IMR-90 (cell line): ENCODE data around the gene DCDC2. TPM values are rescaled to one million over a fixed set of nuclear protein-coding genes. Genes with fewer than 3 reads are reported as not detected.

ENCODE experiments used
- ATAC-seq: fragments of 200-7000 bp; cut with Tn5 transposase; 2 replicates; pipeline ENCODE4 v1.9.1; 2020; ENCODE audit warnings: low read depth, mild to moderate bottlenecking, moderate library complexity
- BruUV-seq: library from RNA; stranded (reverse); fragments of 400-500 nt; replicated peaks from 2 replicates; lab custom pipeline; 2021; lab: Mats Ljungman, UMichigan
- CTCF ChIA-PET: fragments of 300-600 bp; formaldehyde crosslinking; extraction: SDS; loops from one replicate; lab custom pipeline; 2021; ENCODE audit warnings: antibody characterized with exemption; lab: Yijun Ruan, JAX
- POLR2A ChIA-PET: fragments of 300-600 bp; sonication (Branson Sonifier 250); formaldehyde crosslinking; loops from one replicate; lab custom pipeline; 2022; ENCODE audit warnings: antibody characterized with exemption; ENCODE audit not compliant: unreplicated experiment; lab: Charles Lee
- DNase-seq: peaks from one replicate; pipeline ENCODE4 v3.0.0; 2013
- H2AFZ ChIP-seq: replicated peaks from 2 replicates; pipeline ENCODE3; 2013; ENCODE audit warnings: low read length, mild to moderate bottlenecking; ENCODE audit not compliant: poor library complexity
- H2AK5ac ChIP-seq: 2 replicates; pipeline ENCODE4 v1.6.1; 2013; ENCODE audit warnings: low read depth, low read length, inconsistent platforms
- H2AK9ac ChIP-seq: replicated peaks from 2 replicates; pipeline ENCODE3; 2013; ENCODE audit warnings: mild to moderate bottlenecking, low read depth, low read length, moderate library complexity; ENCODE audit not compliant: poor library complexity
- H2BK120ac ChIP-seq: 2 replicates; pipeline ENCODE4 v1.6.1; 2013; ENCODE audit warnings: low read depth, low read length, inconsistent platforms
- H2BK15ac ChIP-seq: 3 replicates; pipeline ENCODE4 v1.6.1; 2013; ENCODE audit warnings: low read depth, low read length, inconsistent platforms
- H2BK20ac ChIP-seq: 2 replicates; pipeline ENCODE4 v1.6.1; 2013; ENCODE audit warnings: low read depth, mild to moderate bottlenecking, inconsistent platforms, low read length, moderate library complexity
- H2BK5ac ChIP-seq: 2 replicates; pipeline ENCODE4 v1.6.1; 2013; ENCODE audit warnings: mild to moderate bottlenecking, low read depth, low read length, inconsistent platforms; ENCODE audit not compliant: poor library complexity, severe bottlenecking
- H3K14ac ChIP-seq: replicated peaks from 2 replicates; pipeline ENCODE4 v1.6.1; 2013; ENCODE audit warnings: low read depth, low read length, inconsistent platforms
- H3K18ac ChIP-seq: 2 replicates; pipeline ENCODE4 v1.6.1; 2013; ENCODE audit warnings: low read depth, low read length, control low read depth
- H3K23ac ChIP-seq: 2 replicates; pipeline ENCODE4 v1.6.1; 2013; ENCODE audit warnings: low read depth, low read length, inconsistent platforms
- H3K27ac ChIP-seq: 2 replicates; pipeline ENCODE4 v1.5.1; 2013; ENCODE audit warnings: mild to moderate bottlenecking, control low read depth, low read length; ENCODE audit not compliant: insufficient read depth
- H3K27me3 ChIP-seq: 2 replicates; pipeline ENCODE4 v1.6.1; 2013; ENCODE audit warnings: low read length; ENCODE audit not compliant: control insufficient read depth, insufficient read depth
- H3K36me3 ChIP-seq: 2 replicates; pipeline ENCODE4 v1.6.1; 2013; ENCODE audit warnings: low read length, mixed read lengths; ENCODE audit not compliant: control insufficient read depth, insufficient read depth
- H3K4ac ChIP-seq: 2 replicates; pipeline ENCODE4 v1.6.1; 2013; ENCODE audit warnings: low read depth, low read length, inconsistent platforms
- H3K4me1 ChIP-seq: 2 replicates; pipeline ENCODE4 v1.6.1; 2013; ENCODE audit warnings: low read length, mixed read lengths; ENCODE audit not compliant: control insufficient read depth, insufficient read depth
- H3K4me2 ChIP-seq: 2 replicates; pipeline ENCODE4 v1.6.1; 2013; ENCODE audit warnings: low read depth, mild to moderate bottlenecking, control low read depth, low read length, moderate library complexity
- H3K4me3 ChIP-seq: 2 replicates; pipeline ENCODE4 v1.5.1; 2013; ENCODE audit warnings: low read depth, mild to moderate bottlenecking, control low read depth, low read length, moderate library complexity; ENCODE audit not compliant: insufficient read depth
- H3K56ac ChIP-seq: 2 replicates; pipeline ENCODE4 v1.6.1; 2013; ENCODE audit warnings: low read length, inconsistent platforms; ENCODE audit not compliant: insufficient read depth; ENCODE audit errors: extremely low read depth
- H3K79me1 ChIP-seq, 2 experiments: 2 replicates each; pipeline ENCODE4 v1.6.1; 2013; ENCODE audit warnings: low read length in 2 of 2, inconsistent platforms in 1 of 2, low read depth in 1 of 2
- H3K9ac ChIP-seq: 2 replicates; pipeline ENCODE4 v1.6.1; 2013; ENCODE audit warnings: low read depth, low read length, control low read depth
- H3K9me1 ChIP-seq: 2 replicates; pipeline ENCODE4 v1.6.1; 2013; ENCODE audit warnings: low read length, inconsistent platforms; ENCODE audit not compliant: insufficient read depth
- H3K9me3 ChIP-seq: 2 replicates; pipeline ENCODE4 v1.6.1; 2013; ENCODE audit warnings: low read length; ENCODE audit not compliant: control insufficient read depth, insufficient read depth
- H4K20me1 ChIP-seq: 2 replicates; pipeline ENCODE4 v1.6.1; 2013; ENCODE audit warnings: low read length, inconsistent platforms; ENCODE audit not compliant: insufficient read depth
- H4K5ac ChIP-seq: 2 replicates; pipeline ENCODE4 v1.6.1; 2013; ENCODE audit warnings: mild to moderate bottlenecking, low read depth, low read length, control low read depth
- H4K8ac ChIP-seq, 2 experiments: 2 replicates each; pipeline ENCODE4 v1.6.1; 2013; ENCODE audit warnings: low read depth in 2 of 2, low read length in 2 of 2, control low read depth in 1 of 2, inconsistent platforms in 1 of 2
- H4K91ac ChIP-seq: 2 replicates; pipeline ENCODE4 v1.6.1; 2013; ENCODE audit warnings: low read depth, low read length, inconsistent platforms; ENCODE audit not compliant: insufficient read depth
- MAFK ChIP-seq: IDR thresholded peaks from 2 replicates; pipeline ENCODE4 v1.6.1; 2012; ENCODE audit warnings: low read depth, low read length, improper control_type of control experiment
- RFX5 ChIP-seq: IDR thresholded peaks from 2 replicates; pipeline ENCODE4 v1.8.0; 2012; ENCODE audit warnings: low read depth, mild to moderate bottlenecking, low read length, moderate library complexity
- WGBS, 2 experiments: methylation state at CpG; one replicate each; pipeline versions ENCODE4 v1.1.5 to v1.1.7; 2013; ENCODE audit warnings: missing lambda C conversion rate in 2 of 2; ENCODE audit not compliant: insufficient read length in 1 of 2; ENCODE audit errors: extremely low coverage in 2 of 2; 5-methylcytosine and 5-hydroxymethylcytosine counted together
- dilution Hi-C: fragments of 300-500 bp; cut with HindIII; formaldehyde crosslinking; loops from one replicate; pipeline ENCODE4 v1.14.3; 2018; ENCODE audit warnings: low sequenced_read_pairs; ENCODE audit not compliant: unreplicated experiment
- in situ Hi-C: fragments of 300-500 bp; cut with MboI; formaldehyde crosslinking; loops from 3 replicates; pipeline ENCODE4 v1.14.3; 2019; ENCODE audit warnings: low sequenced_read_pairs, inconsistent platforms, mixed read lengths
- intact Hi-C: fragments of 100-400 bp; cut with micrococcal nuclease; formaldehyde crosslinking; loops from 2 replicates; pipeline ENCODE4 v1.10.0; 2022
- polyA plus RNA-seq, 3 experiments: library from polyadenylated mRNA; depleted of rRNA; stranded (reverse); fragments of >200 nt; gene quantifications; 2 replicates each; pipeline ENCODE4 v1.2.3, GENCODE V29; 2012; ENCODE audit warnings: low replicate concordance in 1 of 3
- total RNA-seq: library from RNA; depleted of rRNA; stranded (reverse); fragments of >200 nt; gene quantifications from 2 replicates; pipeline ENCODE4 v1.2.3, GENCODE V29; 2012

The DCDC2 gene
- total and polyA plus RNA-seq, 2 of the 4 experiments (the other 2 are of a cell fraction): not detected

GRCh38 chr6:24240380-24240928 is 117.4 kb downstream of the DCDC2 start:
- Histone ChIP-seq H3K4me1 (no peaks in the 10 kb centered on the region), H2BK5ac (no peak overlapping the region)
- dilution Hi-C loops: no loop called here

More at GRCh38 chr6:24240380-24240928, 117.4 kb downstream of the DCDC2 start:
- Histone ChIP-seq H3K9ac (no peak overlapping the region), H3K9me1 (no peaks in the 10 kb centered on the region), H3K36me3 (no peaks in the 10 kb centered on the region), H3K27ac (no peak overlapping the region), H2BK20ac (no peak overlapping the region), H2AK9ac (no peak overlapping the region), H3K14ac (no peak overlapping the region), H3K23ac (no peak overlapping the region), H3K9me3 (peaks cover 4% of the 10 kb centered on the region; the same call in 1 of the 2 replicates), H2AK5ac (no peak overlapping the region), H3K79me1 (no peaks in the 10 kb centered on the region), H3K18ac (no peak overlapping the region), H3K27me3 (no peaks in the 10 kb centered on the region), H3K56ac (no peak overlapping the region), H3K4me3 (no peak overlapping the region), H3K4ac (no peak overlapping the region), H4K91ac (no peak overlapping the region), H4K20me1 (no peaks in the 10 kb centered on the region), H4K8ac (no peak overlapping the region), H2BK120ac (no peak overlapping the region), H3K4me2 (no peak overlapping the region), H4K5ac (no peak overlapping the region), H2AFZ (no peak overlapping the region), H2BK15ac (no peak overlapping the region)
- no peak for ATAC-seq
- no TSS peak for BruUV-seq
- TF ChIP-seq MAFK: 0 out of 2 replicates have a peak, but pooled peaks have one; percentile 13
- no peak for TF ChIP-seq RFX5
- WGBS, 2 experiments: no CpG with 5 or more reads among the region's 3 CpGs
- POLR2A ChIA-PET: interaction anchor here (0.7 kb wide), 1 partner anchor 18 kb away, joined by 4 read pairs; no protein-coding TSS in a partner anchor
- intact Hi-C loops (no loop called here), in situ Hi-C loops (no loop called here)
- CTCF ChIA-PET: no interaction called here
- no peak for DNase-seq
